Measurements from ENCODE around the gene SPINK2. TPM values are rescaled to one million over a fixed set of nuclear protein-coding genes. Genes with fewer than 3 reads are reported as not detected.

SPINK2 gene
- total and polyA plus RNA-seq, 10 of the 15 experiments (the other 5 are each of a cell fraction or from before 2014, with no cell fraction given), result 0.13 to 1.0 (median 0.61) TPM; not detected in 1

DNA sequence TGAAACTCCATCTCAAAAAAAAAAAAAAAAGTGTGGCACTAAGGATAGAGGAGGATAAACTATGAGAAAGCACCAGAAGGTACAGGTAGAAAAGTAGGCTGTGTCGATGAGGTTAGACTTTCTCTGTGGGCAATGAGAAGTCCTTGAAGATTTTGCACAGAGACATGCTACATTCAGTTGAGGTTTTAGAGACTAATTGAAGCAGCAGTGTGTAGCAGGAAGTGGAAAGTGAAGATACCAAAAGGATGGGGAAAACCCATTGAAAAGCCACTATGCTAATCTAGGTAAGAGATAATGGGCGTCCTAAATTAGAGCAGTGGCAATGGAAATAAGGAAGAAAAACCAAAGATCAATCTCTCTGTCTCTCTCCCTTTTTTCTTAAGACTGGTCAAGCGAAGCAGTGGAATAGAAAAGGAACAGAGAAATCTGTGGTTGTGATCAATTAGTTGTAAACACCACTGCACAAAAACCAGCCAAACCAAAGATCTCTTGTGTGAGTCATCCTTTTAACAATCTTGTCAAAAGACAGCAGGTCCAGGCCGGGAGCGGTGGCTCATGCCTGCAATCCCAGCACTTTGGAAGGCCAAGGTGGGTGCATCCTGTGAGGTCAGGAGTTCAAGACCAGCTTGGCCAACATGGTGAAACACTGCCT is 3.5 kb downstream of the SPINK2 start (continued):
- TF ChIP-seq TARDBP (IDR thresholded peaks at IDR 0.05; ENCODE audit: borderline replicate concordance) (no peak), POU2F2 (IDR thresholded peaks at IDR 0.05; ENCODE audit: borderline replicate concordance, low read depth, low read length) (0 out of 3 replicates have a peak, but pooled peaks have one; percentile 39), WRNIP1 (IDR thresholded peaks at IDR 0.05; ENCODE audit: borderline replicate concordance, low read depth, low read length) (no peak), SMAD1 (IDR thresholded peaks at IDR 0.05; ENCODE audit: low read depth, partially characterized antibody) (no peak), EED (IDR thresholded peaks at IDR 0.05; ENCODE audit: low read depth) (peak; percentile 67), HDAC6 (IDR thresholded peaks at IDR 0.05; ENCODE audit: unreplicated experiment) (no peak), ZNF217 (IDR thresholded peaks at IDR 0.05) (peak; percentile 86), SPI1 (IDR thresholded peaks at IDR 0.05; ENCODE audit: borderline replicate concordance, insufficient read depth, low read depth, low read length) (peak; percentile 81; the same call in 1 of the 2 replicates), GATAD2B (conservative IDR thresholded peaks at IDR 0.05; ENCODE audit: low read depth) (peak; percentile 67; the same call in 1 of the 2 replicates), RELA (IDR thresholded peaks at IDR 0.05; ENCODE audit: borderline replicate concordance, partially characterized antibody) (no peak), SMAD5 (IDR thresholded peaks at IDR 0.05; ENCODE audit: low read depth) (no peak), ZZZ3 (IDR thresholded peaks at IDR 0.05; ENCODE audit: control insufficient read depth, insufficient read length, low read depth) (no peak), NFXL1 (IDR thresholded peaks at IDR 0.05; ENCODE audit: borderline replicate concordance) (no peak), RBBP5 (conservative IDR thresholded peaks at IDR 0.05) (no peak), MEF2A (IDR thresholded peaks at IDR 0.05; ENCODE audit: insufficient read depth, low read depth, low read length) (peak; percentile 42; the same call in 1 of the 2 replicates), ATF7 (IDR thresholded peaks at IDR 0.05; ENCODE audit: low read depth) (peak; percentile 85), CEBPB (IDR thresholded peaks at IDR 0.05; ENCODE audit: borderline replicate concordance in 1 of 2, low read depth in 2 of 2, low read length in 2 of 2) (peak in 1 of 2 experiments; percentile 59; a peak in 1 of 4 replicates), FOXM1 (IDR thresholded peaks at IDR 0.05; ENCODE audit: low read depth, low read length) (peak; percentile 67), NR2C2 (IDR thresholded peaks at IDR 0.05; ENCODE audit: borderline replicate concordance, control insufficient read depth, insufficient read length, low read depth) (no peak), ZNF622 (IDR thresholded peaks at IDR 0.05) (no peak), CHD4 (IDR thresholded peaks at IDR 0.05) (no peak), HDGF (IDR thresholded peaks at IDR 0.05) (0 out of 2 replicates have a peak, but pooled peaks have one; percentile 66), NR2F1 (conservative IDR thresholded peaks at IDR 0.05) (peak; percentile 65)
- TF ChIP-seq, protein P1, sequence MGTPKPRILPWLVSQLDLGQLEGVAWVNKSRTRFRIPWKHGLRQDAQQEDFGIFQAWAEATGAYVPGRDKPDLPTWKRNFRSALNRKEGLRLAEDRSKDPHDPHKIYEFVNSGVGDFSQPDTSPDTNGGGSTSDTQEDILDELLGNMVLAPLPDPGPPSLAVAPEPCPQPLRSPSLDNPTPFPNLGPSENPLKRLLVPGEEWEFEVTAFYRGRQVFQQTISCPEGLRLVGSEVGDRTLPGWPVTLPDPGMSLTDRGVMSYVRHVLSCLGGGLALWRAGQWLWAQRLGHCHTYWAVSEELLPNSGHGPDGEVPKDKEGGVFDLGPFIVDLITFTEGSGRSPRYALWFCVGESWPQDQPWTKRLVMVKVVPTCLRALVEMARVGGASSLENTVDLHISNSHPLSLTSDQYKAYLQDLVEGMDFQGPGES (IDR thresholded peaks at IDR 0.05), result no peak
- TF ChIP-seq, protein P2, sequence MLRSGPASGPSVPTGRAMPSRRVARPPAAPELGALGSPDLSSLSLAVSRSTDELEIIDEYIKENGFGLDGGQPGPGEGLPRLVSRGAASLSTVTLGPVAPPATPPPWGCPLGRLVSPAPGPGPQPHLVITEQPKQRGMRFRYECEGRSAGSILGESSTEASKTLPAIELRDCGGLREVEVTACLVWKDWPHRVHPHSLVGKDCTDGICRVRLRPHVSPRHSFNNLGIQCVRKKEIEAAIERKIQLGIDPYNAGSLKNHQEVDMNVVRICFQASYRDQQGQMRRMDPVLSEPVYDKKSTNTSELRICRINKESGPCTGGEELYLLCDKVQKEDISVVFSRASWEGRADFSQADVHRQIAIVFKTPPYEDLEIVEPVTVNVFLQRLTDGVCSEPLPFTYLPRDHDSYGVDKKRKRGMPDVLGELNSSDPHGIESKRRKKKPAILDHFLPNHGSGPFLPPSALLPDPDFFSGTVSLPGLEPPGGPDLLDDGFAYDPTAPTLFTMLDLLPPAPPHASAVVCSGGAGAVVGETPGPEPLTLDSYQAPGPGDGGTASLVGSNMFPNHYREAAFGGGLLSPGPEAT (IDR thresholded peaks at IDR 0.05; ENCODE audit: low read depth), result peak; percentile 95
- TF ChIP-seq, protein P3, sequence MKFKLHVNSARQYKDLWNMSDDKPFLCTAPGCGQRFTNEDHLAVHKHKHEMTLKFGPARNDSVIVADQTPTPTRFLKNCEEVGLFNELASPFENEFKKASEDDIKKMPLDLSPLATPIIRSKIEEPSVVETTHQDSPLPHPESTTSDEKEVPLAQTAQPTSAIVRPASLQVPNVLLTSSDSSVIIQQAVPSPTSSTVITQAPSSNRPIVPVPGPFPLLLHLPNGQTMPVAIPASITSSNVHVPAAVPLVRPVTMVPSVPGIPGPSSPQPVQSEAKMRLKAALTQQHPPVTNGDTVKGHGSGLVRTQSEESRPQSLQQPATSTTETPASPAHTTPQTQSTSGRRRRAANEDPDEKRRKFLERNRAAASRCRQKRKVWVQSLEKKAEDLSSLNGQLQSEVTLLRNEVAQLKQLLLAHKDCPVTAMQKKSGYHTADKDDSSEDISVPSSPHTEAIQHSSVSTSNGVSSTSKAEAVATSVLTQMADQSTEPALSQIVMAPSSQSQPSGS (IDR thresholded peaks at IDR 0.05; ENCODE audit: low read length), result peak; percentile 87
- TF ChIP-seq, protein P4, sequence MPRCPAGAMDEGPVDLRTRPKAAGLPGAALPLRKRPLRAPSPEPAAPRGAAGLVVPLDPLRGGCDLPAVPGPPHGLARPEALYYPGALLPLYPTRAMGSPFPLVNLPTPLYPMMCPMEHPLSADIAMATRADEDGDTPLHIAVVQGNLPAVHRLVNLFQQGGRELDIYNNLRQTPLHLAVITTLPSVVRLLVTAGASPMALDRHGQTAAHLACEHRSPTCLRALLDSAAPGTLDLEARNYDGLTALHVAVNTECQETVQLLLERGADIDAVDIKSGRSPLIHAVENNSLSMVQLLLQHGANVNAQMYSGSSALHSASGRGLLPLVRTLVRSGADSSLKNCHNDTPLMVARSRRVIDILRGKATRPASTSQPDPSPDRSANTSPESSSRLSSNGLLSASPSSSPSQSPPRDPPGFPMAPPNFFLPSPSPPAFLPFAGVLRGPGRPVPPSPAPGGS (IDR thresholded peaks at IDR 0.05; ENCODE audit: borderline replicate concordance, insufficient read depth, low read depth, low read length, poor library complexity, severe bottlenecking), result no peak

All from GM12878 (cell line).